SK-N-DZ (cell line): ENCODE data around the gene AOPEP. TPM values are rescaled to one million over a fixed set of nuclear protein-coding genes. Genes with fewer than 3 reads are reported as not detected.

Experiments used
- DNase-seq: peaks from one replicate; pipeline ENCODE4 v3.0.0-alpha.2; 2015; ENCODE audit warnings: low spot score
- polyA plus RNA-seq, 2 experiments: library from polyadenylated mRNA; depleted of rRNA; stranded (reverse); fragments of >200 nt; gene quantifications; 2 replicates each; pipeline ENCODE4 v1.2.3, GENCODE V29; 2014

The AOPEP gene
- polyA plus RNA-seq (2014; cell fraction: cytosol; rRNA removed), result 203 and 210 TPM in 2 replicates
- polyA plus RNA-seq (2014; cell fraction: nucleus; rRNA removed), result 227 and 240 TPM in 2 replicates

- DNase-seq, result peak; percentile 92
These were observed at the start of gene AOPEP for GRCh38 chr9:94726495-94727191. Gene AOPEP (plus strand): TSS chr9:94726699. CDS start chr9:94759784, 33,085 bp downstream.

- DNase-seq, result no peak
These were observed 48.6 kb upstream of the AOPEP start for GRCh38 chr9:94677929-94678328.

- no peak for DNase-seq
These were observed 46.9 kb upstream of the AOPEP start for GRCh38 chr9:94679587-94679986.

GRCh38 chr9:94680020-94680419, 46.5 kb upstream of the AOPEP start:
- DNase-seq, result peak; percentile 46

GRCh38 chr9:94680621-94681020, 45.9 kb upstream of the AOPEP start:
- peak; percentile 97 for DNase-seq

GRCh38 chr9:94681508-94681907, 45.0 kb upstream of the AOPEP start:
- peak; percentile 88 for DNase-seq

GRCh38 chr9:94685359-94685758, 41.1 kb upstream of the AOPEP start:
- DNase-seq, result no peak

- DNase-seq, result no peak
These were observed 39.0 kb upstream of the AOPEP start for GRCh38 chr9:94687451-94687850.

- no peak for DNase-seq
These were observed 36.2 kb upstream of the AOPEP start for GRCh38 chr9:94690344-94690743.

- DNase-seq, result no peak
These were observed 33.9 kb upstream of the AOPEP start for GRCh38 chr9:94692601-94693000.

GRCh38 chr9:94693485-94694204, 32.9 kb upstream of the AOPEP start:
- no peak for DNase-seq

- DNase-seq, result no peak
These were observed 30.0 kb upstream of the AOPEP start for GRCh38 chr9:94696545-94696944.

GRCh38 chr9:94697972-94698581, 28.4 kb upstream of the AOPEP start:
- DNase-seq, result no peak

- no peak for DNase-seq
These were observed 26.7 kb upstream of the AOPEP start for GRCh38 chr9:94699715-94700373.

GRCh38 chr9:94700445-94700844, 26.1 kb upstream of the AOPEP start:
- DNase-seq, result no peak

GRCh38 chr9:94703488-94704140, 22.9 kb upstream of the AOPEP start:
- no peak for DNase-seq

GRCh38 chr9:94705162-94705702, 21.3 kb upstream of the AOPEP start:
- DNase-seq, result peak; percentile 91

- DNase-seq, result no peak
These were observed 19.6 kb upstream of the AOPEP start for GRCh38 chr9:94706922-94707321.

- DNase-seq, result no peak
These were observed 12.9 kb upstream of the AOPEP start for GRCh38 chr9:94713436-94714215.

- DNase-seq, result no peak
These were observed 12.0 kb upstream of the AOPEP start for GRCh38 chr9:94714494-94714893.
